Muscle layer of duodenum (tissue), 2 donors: Measurements from ENCODE around the gene NUDT22.
A peak's percentile ranks its signal among the peaks of the same experiment; 100 is the strongest.

Source experiments
- H3K27ac ChIP-seq: one replicate; pipeline ENCODE4 v1.7.0; 2013; ENCODE audit warnings: mild to moderate bottlenecking, low read length
- H3K27me3 ChIP-seq: one replicate; pipeline ENCODE4 v1.7.0; 2013; ENCODE audit warnings: low read depth, mild to moderate bottlenecking, control low read depth, low read length
- H3K36me3 ChIP-seq, 2 donors: one replicate each; pipeline ENCODE4 v1.7.0; 2013; ENCODE audit warnings: low read length in 2 of 2, control low read depth in 1 of 2, mild to moderate bottlenecking in 1 of 2; ENCODE audit not compliant: insufficient read depth in 2 of 2, control insufficient read depth in 1 of 2
- H3K4me1 ChIP-seq, 2 donors: one replicate each; pipeline ENCODE4 v1.7.0; 2013; ENCODE audit warnings: low read length in 2 of 2, mild to moderate bottlenecking in 2 of 2, control low read depth in 1 of 2, moderate library complexity in 1 of 2; ENCODE audit not compliant: insufficient read depth in 2 of 2, control insufficient read depth in 1 of 2
- H3K4me3 ChIP-seq, 2 donors: one replicate each; pipeline ENCODE4 v1.7.0; 2013; ENCODE audit warnings: low read length in 2 of 2, low read depth in 1 of 2, mild to moderate bottlenecking in 1 of 2
- H3K9me3 ChIP-seq, 2 donors: one replicate each; pipeline ENCODE4 v1.7.0; 2013; ENCODE audit warnings: low read length in 2 of 2, control low read depth in 1 of 2, mild to moderate bottlenecking in 1 of 2; ENCODE audit not compliant: control insufficient read depth in 1 of 2
- donor health status: healthy.

NUDT22 gene

GRCh38 chr11:64225608-64226506, at the start of gene NUDT22, which contains the start of gene TRPT1:
Gene NUDT22 (plus strand): TSS chr11:64226274. CDS start chr11:64226653, 379 bp downstream.
Gene TRPT1 (minus strand): TSS chr11:64226186. CDS start chr11:64225860, 326 bp downstream.
- H3K36me3 ChIP-seq: peaks cover 3 to 4% of the 10 kb centered on the region in 2 donors
- peak within 1 kb of the TSS; percentile 90 for H3K27ac ChIP-seq
- no peaks in the 10 kb centered on the region for H3K9me3 ChIP-seq
- no peaks in the 10 kb centered on the region for H3K27me3 ChIP-seq
- H3K4me1 ChIP-seq: peaks cover 7 to 31% of the 10 kb centered on the region in 2 donors
- peak within 1 kb of the TSS; percentile 76 to 84 for H3K4me3 ChIP-seq

GRCh38 chr11:64176751-64177150, 49.3 kb upstream of the NUDT22 start:
- Histone ChIP-seq H3K27ac (no peak overlapping the region), H3K4me1 (peaks cover 11 to 14% of the 10 kb centered on the region in 2 donors), H3K4me3 (no peak overlapping the region), H3K9me3 (no peaks in the 10 kb centered on the region), H3K36me3 (no peaks in the 10 kb centered on the region), H3K27me3 (no peaks in the 10 kb centered on the region)

- Histone ChIP-seq H3K36me3 (no peaks in the 10 kb centered on the region), H3K27me3 (no peaks in the 10 kb centered on the region), H3K4me1 (peaks cover 14 to 21% of the 10 kb centered on the region in 2 donors), H3K4me3 (no peak overlapping the region), H3K9me3 (no peaks in the 10 kb centered on the region), H3K27ac (no peak overlapping the region)
These were observed 47.9 kb upstream of the NUDT22 start for GRCh38 chr11:64178203-64178602.

GRCh38 chr11:64178951-64179639, 47.0 kb upstream of the NUDT22 start:
- Histone ChIP-seq H3K36me3 (no peaks in the 10 kb centered on the region), H3K9me3 (no peaks in the 10 kb centered on the region), H3K27me3 (no peaks in the 10 kb centered on the region), H3K27ac (no peak overlapping the region), H3K4me1 (peaks cover 18 to 30% of the 10 kb centered on the region in 2 donors), H3K4me3 (no peak overlapping the region)

GRCh38 chr11:64180891-64181290, 45.2 kb upstream of the NUDT22 start:
- no peaks in the 10 kb centered on the region for H3K9me3 ChIP-seq
- no peaks in the 10 kb centered on the region for H3K27me3 ChIP-seq
- H3K4me1 ChIP-seq: peaks cover 22 to 40% of the 10 kb centered on the region in 2 donors
- H3K4me3 ChIP-seq: peak overlapping the region in 1 of 2 donors; percentile 28
- peak overlapping the region; percentile 86 for H3K27ac ChIP-seq
- H3K36me3 ChIP-seq: no peaks in the 10 kb centered on the region

GRCh38 chr11:64181506-64182411, 44.3 kb upstream of the NUDT22 start:
- Histone ChIP-seq H3K9me3 (no peaks in the 10 kb centered on the region), H3K27ac (peak overlapping the region; percentile 86), H3K4me1 (peaks cover 22 to 40% of the 10 kb centered on the region in 2 donors), H3K27me3 (no peaks in the 10 kb centered on the region), H3K4me3 (peak overlapping the region; percentile 28 to 42), H3K36me3 (no peaks in the 10 kb centered on the region)

GRCh38 chr11:64183890-64184289, 42.2 kb upstream of the NUDT22 start:
- Histone ChIP-seq H3K4me3 (no peak overlapping the region), H3K9me3 (no peaks in the 10 kb centered on the region), H3K27ac (no peak overlapping the region), H3K27me3 (no peaks in the 10 kb centered on the region), H3K4me1 (peaks cover 22 to 45% of the 10 kb centered on the region in 2 donors), H3K36me3 (no peaks in the 10 kb centered on the region)

- Histone ChIP-seq H3K36me3 (no peaks in the 10 kb centered on the region), H3K4me1 (peaks cover 22 to 45% of the 10 kb centered on the region in 2 donors), H3K9me3 (no peaks in the 10 kb centered on the region), H3K4me3 (peak overlapping the region; percentile 74 to 78), H3K27ac (peak overlapping the region; percentile 91), H3K27me3 (no peaks in the 10 kb centered on the region)
These were observed 40.8 kb upstream of the NUDT22 start for GRCh38 chr11:64185175-64185692.

- H3K4me1 ChIP-seq: peaks cover 17 to 40% of the 10 kb centered on the region in 2 donors
- H3K9me3 ChIP-seq: no peaks in the 10 kb centered on the region
- H3K36me3 ChIP-seq: no peaks in the 10 kb centered on the region
- H3K27me3 ChIP-seq: no peaks in the 10 kb centered on the region
- H3K27ac ChIP-seq: peak within 1 kb of the TSS; percentile 91
- H3K4me3 ChIP-seq: peak within 1 kb of the TSS; percentile 74 to 78
These were observed 40.2 kb upstream of the NUDT22 start, which contains the start of gene STIP1 for GRCh38 chr11:64185693-64186491. Gene STIP1 (plus strand): TSS chr11:64186171. CDS start chr11:64186262, 91 bp downstream.
